HEK293 (cell line): ENCODE data around the gene CFAP58.
A peak's percentile ranks its signal among the peaks of the same experiment; 100 is the strongest.

Experiments used
- GLI2 ChIP-seq: fragments of 450-650 bp; formaldehyde crosslinking; IDR thresholded peaks from 2 replicates; pipeline ENCODE4; 2017; ENCODE audit warnings: missing biosample characterization, missing genetic modification characterization, low read depth, borderline replicate concordance
- GLIS1 ChIP-seq: fragments of 450-650 bp; formaldehyde crosslinking; IDR thresholded peaks from 2 replicates; pipeline ENCODE4 v1.5.1; 2016; ENCODE audit warnings: missing biosample characterization, missing genetic modification characterization
- KLF16 ChIP-seq: fragments of 450-650 bp; formaldehyde crosslinking; IDR thresholded peaks from 2 replicates; pipeline ENCODE4 v1.5.1; 2017; ENCODE audit warnings: missing biosample characterization, missing genetic modification characterization
- MYNN ChIP-seq: fragments of 450-650 bp; formaldehyde crosslinking; IDR thresholded peaks from 2 replicates; pipeline ENCODE4 v1.5.1; 2016; ENCODE audit warnings: missing biosample characterization, missing genetic modification characterization, borderline replicate concordance
- REPIN1 ChIP-seq: fragments of 450-650 bp; formaldehyde crosslinking; IDR thresholded peaks from 2 replicates; pipeline ENCODE4 v1.5.1; 2017; ENCODE audit warnings: missing biosample characterization, missing genetic modification characterization, low read depth
- REST ChIP-seq: fragments of 450-650 bp; formaldehyde crosslinking; IDR thresholded peaks from 2 replicates; pipeline ENCODE4 v1.5.1; 2016; ENCODE audit warnings: missing biosample characterization, missing genetic modification characterization
- SP2 ChIP-seq: fragments of 450-650 bp; formaldehyde crosslinking; IDR thresholded peaks from 2 replicates; pipeline ENCODE4 v1.5.1; 2016; ENCODE audit warnings: missing biosample characterization, missing genetic modification characterization
- ZBTB11 ChIP-seq: fragments of 450-650 bp; formaldehyde crosslinking; conservative IDR thresholded peaks from 2 replicates; pipeline ENCODE4 v1.5.1; 2016; ENCODE audit warnings: low read depth, missing biosample characterization, missing genetic modification characterization
- ZBTB48 ChIP-seq: fragments of 450-650 bp; formaldehyde crosslinking; IDR thresholded peaks from 2 replicates; pipeline ENCODE4 v1.5.1; 2016; ENCODE audit warnings: missing biosample characterization, missing genetic modification characterization
- ZEB2 ChIP-seq: fragments of 450-650 bp; formaldehyde crosslinking; IDR thresholded peaks from 2 replicates; pipeline ENCODE4 v1.5.1; 2016; ENCODE audit warnings: missing biosample characterization, missing genetic modification characterization
- ZFP41 ChIP-seq: fragments of 450-650 bp; formaldehyde crosslinking; IDR thresholded peaks from 2 replicates; pipeline ENCODE4 v1.5.1; 2016; ENCODE audit warnings: missing biosample characterization, missing genetic modification characterization, borderline replicate concordance
- ZNF112 ChIP-seq: fragments of 450-650 bp; formaldehyde crosslinking; IDR thresholded peaks from 2 replicates; pipeline ENCODE4 v1.5.0; 2017; ENCODE audit warnings: missing biosample characterization, missing genetic modification characterization
- ZNF184 ChIP-seq: fragments of 450-650 bp; IDR thresholded peaks from 2 replicates; pipeline ENCODE4 v1.5.1; 2018; ENCODE audit warnings: missing biosample characterization, mild to moderate bottlenecking, missing genetic modification characterization
- ZNF2 ChIP-seq: fragments of 450-650 bp; formaldehyde crosslinking; IDR thresholded peaks from 2 replicates; pipeline ENCODE4 v1.5.1; 2016; ENCODE audit warnings: missing biosample characterization, missing genetic modification characterization
- ZNF214 ChIP-seq: fragments of 450-650 bp; formaldehyde crosslinking; IDR thresholded peaks from 2 replicates; pipeline ENCODE4 v1.5.1; 2017; ENCODE audit warnings: missing biosample characterization, mild to moderate bottlenecking, missing genetic modification characterization, borderline replicate concordance
- ZNF239 ChIP-seq: fragments of 450-650 bp; formaldehyde crosslinking; IDR thresholded peaks from 2 replicates; pipeline ENCODE4 v1.5.1; 2016; ENCODE audit warnings: missing biosample characterization, missing genetic modification characterization
- ZNF391 ChIP-seq: fragments of 450-650 bp; formaldehyde crosslinking; IDR thresholded peaks from 2 replicates; pipeline ENCODE4 v1.5.1; 2016; ENCODE audit warnings: low read depth, missing biosample characterization, missing genetic modification characterization, borderline replicate concordance
- ZNF423 ChIP-seq: fragments of 450-650 bp; formaldehyde crosslinking; IDR thresholded peaks from 2 replicates; pipeline ENCODE4 v1.5.1; 2016; ENCODE audit warnings: missing biosample characterization, missing genetic modification characterization
- ZNF621 ChIP-seq: fragments of 450-650 bp; formaldehyde crosslinking; IDR thresholded peaks from 2 replicates; pipeline ENCODE4 v1.5.1; 2017; ENCODE audit warnings: missing biosample characterization, missing genetic modification characterization
- ZNF658 ChIP-seq: fragments of 450-650 bp; formaldehyde crosslinking; IDR thresholded peaks from 2 replicates; pipeline ENCODE4; 2016; ENCODE audit warnings: missing biosample characterization, missing genetic modification characterization
- ZNF677 ChIP-seq: fragments of 450-650 bp; IDR thresholded peaks from 2 replicates; pipeline ENCODE4 v1.5.0; 2018; ENCODE audit warnings: missing biosample characterization, mild to moderate bottlenecking, missing genetic modification characterization, moderate library complexity
- ZNF704 ChIP-seq: fragments of 450-650 bp; formaldehyde crosslinking; IDR thresholded peaks from 2 replicates; pipeline ENCODE4 v1.5.1; 2016; ENCODE audit warnings: missing biosample characterization, missing genetic modification characterization
- ZNF830 ChIP-seq: fragments of 450-650 bp; IDR thresholded peaks from 2 replicates; pipeline ENCODE4 v1.5.0; 2018; ENCODE audit warnings: missing biosample characterization, missing genetic modification characterization, low read depth, mild to moderate bottlenecking, moderate library complexity
- ZNF837 ChIP-seq: fragments of 450-650 bp; formaldehyde crosslinking; IDR thresholded peaks from 2 replicates; pipeline ENCODE4 v1.5.1; 2016; ENCODE audit warnings: missing biosample characterization, missing genetic modification characterization
- ZNF843 ChIP-seq: fragments of 450-650 bp; formaldehyde crosslinking; IDR thresholded peaks from 2 replicates; pipeline ENCODE4 v1.5.1; 2016; ENCODE audit warnings: missing biosample characterization, missing genetic modification characterization
- ZXDB ChIP-seq: fragments of 450-650 bp; formaldehyde crosslinking; IDR thresholded peaks from 2 replicates; pipeline ENCODE4 v1.5.1; 2016; ENCODE audit warnings: missing biosample characterization, missing genetic modification characterization
- TF ChIP-seq, protein P1 (sequence below): fragments of 450-650 bp; formaldehyde crosslinking; IDR thresholded peaks from 2 replicates; pipeline ENCODE4; 2016; ENCODE audit warnings: missing biosample characterization, missing genetic modification characterization
- TF ChIP-seq, protein P2 (sequence below): IDR thresholded peaks from 2 replicates; pipeline ENCODE4 v1.6.1; 2011; ENCODE audit warnings: mild to moderate bottlenecking, low read depth, low read length, borderline replicate concordance
- TF ChIP-seq, protein P3 (sequence below): fragments of 450-650 bp; formaldehyde crosslinking; IDR thresholded peaks from 2 replicates; pipeline ENCODE4 v1.5.1; 2017; ENCODE audit warnings: missing biosample characterization, missing genetic modification characterization

The CFAP58 gene

DNA sequence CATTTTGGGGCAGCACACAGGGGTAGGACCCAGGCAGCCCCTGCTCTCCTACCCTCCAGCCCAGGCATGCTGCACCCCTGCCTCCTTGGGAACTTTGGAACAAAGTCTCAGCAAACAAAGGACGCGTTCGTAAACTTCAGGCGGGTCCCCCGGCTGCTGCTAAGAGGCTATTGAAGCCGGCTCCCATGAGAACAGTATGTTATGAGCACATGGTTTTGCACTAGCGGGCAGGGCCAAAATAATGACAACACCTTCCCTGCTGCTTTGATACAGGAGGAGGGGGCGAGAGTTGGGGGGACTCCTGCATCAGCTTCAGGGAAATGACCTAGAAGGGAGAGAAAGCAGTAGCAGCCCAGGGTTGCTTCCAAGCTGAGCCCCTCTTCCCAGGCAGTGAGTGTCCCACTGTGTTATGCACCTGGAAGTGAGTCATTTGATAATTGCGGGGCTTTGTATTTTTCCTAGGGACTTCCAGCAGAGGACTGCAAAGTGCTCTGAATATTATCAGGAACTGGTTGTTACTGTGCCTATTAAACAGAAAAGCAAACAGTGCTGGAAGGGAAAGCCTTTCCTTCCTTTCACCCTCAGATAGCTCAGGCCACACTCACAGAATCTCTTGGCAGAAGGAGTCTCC is 22.3 kb upstream of the CFAP58 start (continued):
- TF ChIP-seq ZNF704 (no peak), ZNF677 (tag by site-specific recombination) (no peak), ZNF621 (no peak), ZBTB11 (tag by site-specific recombination) (peak; percentile 53), GLIS1 (tag by site-specific recombination) (peak; percentile 63), ZNF184 (no peak), ZNF391 (tag by site-specific recombination) (no peak), ZBTB48 (0 out of 2 replicates have a peak, but pooled peaks have one; percentile 52), ZNF837 (tag by site-specific recombination) (0 out of 2 replicates have a peak, but pooled peaks have one; percentile 17), ZFP41 (no peak), ZNF2 (peak; percentile 67), KLF16 (tag by site-specific recombination) (peak; percentile 27; the same call in 1 of the 2 replicates), ZNF830 (no peak), ZEB2 (tag by site-specific recombination) (peak; percentile 95), ZNF239 (tag by site-specific recombination) (no peak), ZNF658 (tag by site-specific recombination) (no peak), REPIN1 (tag by site-specific recombination) (no peak), ZNF112 (tag by site-specific recombination) (no peak), GLI2 (tag by site-specific recombination) (peak; percentile 32; the same call in 1 of the 2 replicates), SP2 (tag by site-specific recombination) (no peak), ZXDB (tag by site-specific recombination) (peak; percentile 85), ZNF214 (tag by site-specific recombination) (no peak), REST (no peak; the same call in 1 of the 2 replicates), ZNF843 (peak; percentile 84), MYNN (tag by site-specific recombination) (no peak), ZNF423 (tag by site-specific recombination) (no peak)
- TF ChIP-seq, protein P1, sequence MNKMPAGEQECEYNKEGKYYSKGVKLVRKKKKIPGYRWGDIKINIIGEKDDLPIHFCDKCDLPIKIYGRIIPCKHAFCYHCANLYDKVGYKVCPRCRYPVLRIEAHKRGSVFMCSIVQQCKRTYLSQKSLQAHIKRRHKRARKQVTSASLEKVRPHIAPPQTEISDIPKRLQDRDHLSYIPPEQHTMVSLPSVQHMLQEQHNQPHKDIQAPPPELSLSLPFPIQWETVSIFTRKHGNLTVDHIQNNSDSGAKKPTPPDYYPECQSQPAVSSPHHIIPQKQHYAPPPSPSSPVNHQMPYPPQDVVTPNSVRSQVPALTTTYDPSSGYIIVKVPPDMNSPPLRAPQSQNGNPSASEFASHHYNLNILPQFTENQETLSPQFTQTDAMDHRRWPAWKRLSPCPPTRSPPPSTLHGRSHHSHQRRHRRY (tag by site-specific recombination) = no peak
- TF ChIP-seq, protein P2, sequence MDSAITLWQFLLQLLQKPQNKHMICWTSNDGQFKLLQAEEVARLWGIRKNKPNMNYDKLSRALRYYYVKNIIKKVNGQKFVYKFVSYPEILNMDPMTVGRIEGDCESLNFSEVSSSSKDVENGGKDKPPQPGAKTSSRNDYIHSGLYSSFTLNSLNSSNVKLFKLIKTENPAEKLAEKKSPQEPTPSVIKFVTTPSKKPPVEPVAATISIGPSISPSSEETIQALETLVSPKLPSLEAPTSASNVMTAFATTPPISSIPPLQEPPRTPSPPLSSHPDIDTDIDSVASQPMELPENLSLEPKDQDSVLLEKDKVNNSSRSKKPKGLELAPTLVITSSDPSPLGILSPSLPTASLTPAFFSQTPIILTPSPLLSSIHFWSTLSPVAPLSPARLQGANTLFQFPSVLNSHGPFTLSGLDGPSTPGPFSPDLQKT = no peak
- TF ChIP-seq, protein P3, sequence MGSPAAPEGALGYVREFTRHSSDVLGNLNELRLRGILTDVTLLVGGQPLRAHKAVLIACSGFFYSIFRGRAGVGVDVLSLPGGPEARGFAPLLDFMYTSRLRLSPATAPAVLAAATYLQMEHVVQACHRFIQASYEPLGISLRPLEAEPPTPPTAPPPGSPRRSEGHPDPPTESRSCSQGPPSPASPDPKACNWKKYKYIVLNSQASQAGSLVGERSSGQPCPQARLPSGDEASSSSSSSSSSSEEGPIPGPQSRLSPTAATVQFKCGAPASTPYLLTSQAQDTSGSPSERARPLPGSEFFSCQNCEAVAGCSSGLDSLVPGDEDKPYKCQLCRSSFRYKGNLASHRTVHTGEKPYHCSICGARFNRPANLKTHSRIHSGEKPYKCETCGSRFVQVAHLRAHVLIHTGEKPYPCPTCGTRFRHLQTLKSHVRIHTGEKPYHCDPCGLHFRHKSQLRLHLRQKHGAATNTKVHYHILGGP = no peak
